Keratinocyte (primary cell): ENCODE data around the gene GRIN2D. TPM values are rescaled to one million over a fixed set of nuclear protein-coding genes. Genes with fewer than 3 reads are reported as not detected.

Experiments used
- DNase-seq: peaks from one replicate; pipeline ENCODE4 v3.0.0-alpha.2; 2011; ENCODE audit warnings: low read depth, missing footprints, low spot score
- FAIRE-seq: peaks from 2 replicates; lab custom pipeline; 2011; peaks lifted over from hg19 to GRCh38; lab: Jason Lieb, UNC
- H2AFZ ChIP-seq: 2 replicates; pipeline ENCODE4 v1.6.0; 2012; ENCODE audit warnings: low read length, control low read depth, inconsistent platforms; ENCODE audit not compliant: control insufficient read depth
- H3K27ac ChIP-seq: 2 replicates; pipeline ENCODE4 v1.5.1; 2011; ENCODE audit warnings: low read length; ENCODE audit not compliant: control insufficient read depth, insufficient read depth
- H3K27me3 ChIP-seq: 3 replicates; pipeline ENCODE4 v1.6.0; 2011; ENCODE audit warnings: low read length; ENCODE audit not compliant: control insufficient read depth, insufficient read depth; ENCODE audit errors: extremely low read depth
- H3K36me3 ChIP-seq, 2 experiments: 2 replicates in 1 of 2; 3 replicates in 1 of 2; pipeline ENCODE4 v1.5.1; 2011; ENCODE audit warnings: low read length in 2 of 2, mild to moderate bottlenecking in 1 of 2; ENCODE audit not compliant: control insufficient read depth in 2 of 2, insufficient read depth in 2 of 2; ENCODE audit errors: extremely low read depth in 1 of 2
- H3K4me1 ChIP-seq: 3 replicates; pipeline ENCODE4 v1.5.1; 2011; ENCODE audit warnings: low read length; ENCODE audit not compliant: control insufficient read depth, insufficient read depth; ENCODE audit errors: extremely low read depth
- H3K4me2 ChIP-seq: 3 replicates; pipeline ENCODE4 v1.6.0; 2011; ENCODE audit warnings: low read depth, low read length; ENCODE audit not compliant: control insufficient read depth, insufficient read depth; ENCODE audit errors: extremely low read depth
- H3K4me3 ChIP-seq, 3 experiments: fragments of 200-600 bp in 1 of 3; sonication (generic) in 1 of 3; 2 replicates in 2 of 3; 3 replicates in 1 of 3; pipeline ENCODE4 v1.5.1; 2011 to 2016; ENCODE audit warnings: low read length in 3 of 3, mild to moderate bottlenecking in 3 of 3, control low read depth in 2 of 3, inconsistent platforms in 1 of 3, low read depth in 1 of 3, mixed read lengths in 1 of 3, mixed run types in 1 of 3, moderate library complexity in 1 of 3; ENCODE audit not compliant: control insufficient read depth in 2 of 3, insufficient read depth in 2 of 3; ENCODE audit errors: extremely low read depth in 1 of 3
- H3K79me2 ChIP-seq: 2 replicates; pipeline ENCODE4 v1.6.0; 2012; ENCODE audit warnings: low read length; ENCODE audit not compliant: control insufficient read depth, insufficient read depth
- H3K9ac ChIP-seq: 3 replicates; pipeline ENCODE4 v1.6.0; 2011; ENCODE audit warnings: low read length; ENCODE audit not compliant: control insufficient read depth, insufficient read depth; ENCODE audit errors: extremely low read depth
- H3K9me1 ChIP-seq: 3 replicates; pipeline ENCODE4 v1.6.0; 2011; ENCODE audit warnings: low read length; ENCODE audit not compliant: control insufficient read depth, insufficient read depth; ENCODE audit errors: extremely low read depth
- H3K9me3 ChIP-seq: 2 replicates; pipeline ENCODE4 v1.5.1; 2012; ENCODE audit warnings: low read depth, low read length; ENCODE audit not compliant: control insufficient read depth
- H4K20me1 ChIP-seq: 3 replicates; pipeline ENCODE4 v1.6.0; 2011; ENCODE audit warnings: low read length; ENCODE audit not compliant: control insufficient read depth, insufficient read depth; ENCODE audit errors: extremely low read depth
- CTCF ChIP-seq, 3 experiments: IDR thresholded peaks in 1 of 3; conservative IDR thresholded peaks in 1 of 3; optimal IDR thresholded peaks in 1 of 3; 2 replicates in 2 of 3; 3 replicates in 1 of 3; pipeline versions ENCODE3 to v1.5.1; 2011; ENCODE audit warnings: low read length in 3 of 3, mild to moderate bottlenecking in 3 of 3, moderate library complexity in 2 of 3, control low read depth in 1 of 3, inconsistent platforms in 1 of 3; ENCODE audit not compliant: insufficient read depth in 2 of 3; ENCODE audit errors: extremely low read depth in 1 of 3
- EZH2 ChIP-seq: IDR thresholded peaks from one replicate; pipeline ENCODE4 v1.6.1; 2012; ENCODE audit warnings: inconsistent platforms, mild to moderate bottlenecking, low read length, moderate library complexity
- dilution Hi-C: fragments of 300-500 bp; cut with MboI; formaldehyde crosslinking; loops from one replicate; pipeline ENCODE4 v1.7.0; 2020; ENCODE audit warnings: low sequenced_read_pairs; ENCODE audit not compliant: extremely low pct_ligation_motif_present
- polyA plus RNA-seq, 5 experiments: library from polyadenylated mRNA; depleted of rRNA in 3 of 5; stranded (reverse) in 3 of 5; stranded (forward) in 1 of 5; unstranded in 1 of 5; fragments of >200 nt; gene quantifications; 1 replicate in 1 of 5; 2 replicates in 3 of 5; 3 replicates in 1 of 5; pipeline versions ENCODE4 v1.2.1 to v1.2.3, GENCODE V29; 2011 to 2012; ENCODE audit warnings: missing spikeins in 2 of 5, low read depth in 1 of 5, low replicate concordance in 1 of 5

GRIN2D gene
- polyA plus RNA-seq, 1 donor (not counting 4 experiments of a cell fraction or from before 2014, with no cell fraction given): 0.04 TPM

- Histone ChIP-seq H3K36me3 (no peaks in the 10 kb centered on the region), H3K4me1 (no peaks in the 10 kb centered on the region), H3K79me2 (no peaks in the 10 kb centered on the region), H3K9me1 (no peaks in the 10 kb centered on the region), H2AFZ (no peak overlapping the region), H3K27me3 (no peaks in the 10 kb centered on the region), H3K27ac (no peak overlapping the region), H3K9ac (no peak overlapping the region), H3K9me3 (no peaks in the 10 kb centered on the region), H3K4me2 (no peak overlapping the region), H3K4me3 (no peak overlapping the region), H4K20me1 (no peaks in the 10 kb centered on the region)
- no peak for DNase-seq
- no peak for TF ChIP-seq EZH2
- no peak for TF ChIP-seq CTCF (optimal IDR thresholded peaks at IDR 0.05 in 1 of 3, IDR thresholded peaks at IDR 0.05 in 1 of 3, conservative IDR thresholded peaks at IDR 0.05 in 1 of 3; ENCODE audit: extremely low read depth in 1 of 3, insufficient read depth in 2 of 3, low read length in 3 of 3)
- no peak for FAIRE-seq
- dilution Hi-C loops: no loop called here
Observed at GRCh38 chr19:48348737-48349136, 44.7 kb upstream of the GRIN2D start.

GRCh38 chr19:48350856-48351255 is 42.6 kb upstream of the GRIN2D start:
- H3K4me3 ChIP-seq: no peak overlapping the region
- no peaks in the 10 kb centered on the region for H3K9me3 ChIP-seq
- H3K9me1 ChIP-seq: no peaks in the 10 kb centered on the region
- H3K9ac ChIP-seq: no peak overlapping the region
- no peaks in the 10 kb centered on the region for H3K27me3 ChIP-seq
- FAIRE-seq (no peak), DNase-seq (no peak)
- H2AFZ ChIP-seq: no peak overlapping the region
- H3K27ac ChIP-seq: no peak overlapping the region
- dilution Hi-C loops: no loop called here
- H3K79me2 ChIP-seq: no peaks in the 10 kb centered on the region
- H3K4me1 ChIP-seq: no peaks in the 10 kb centered on the region
- H3K4me2 ChIP-seq: no peak overlapping the region
- H3K36me3 ChIP-seq: no peaks in the 10 kb centered on the region
- H4K20me1 ChIP-seq: no peaks in the 10 kb centered on the region
- TF ChIP-seq CTCF (optimal IDR thresholded peaks at IDR 0.05 in 1 of 3, IDR thresholded peaks at IDR 0.05 in 1 of 3, conservative IDR thresholded peaks at IDR 0.05 in 1 of 3; ENCODE audit: extremely low read depth in 1 of 3, insufficient read depth in 2 of 3, low read length in 3 of 3) (no peak), EZH2 (no peak)
